GM13977 (cell line): ENCODE measurements around the gene DGKI.
"Not testable (repeated sequence)": the region's sequence is repeated elsewhere in the genome, so short reads cannot be mapped to it uniquely, and the experiment has no call there.

ENCODE experiments used
- DNase-seq: peaks from one replicate; pipeline ENCODE4 v3.0.0; 2012; ENCODE audit warnings: low spot score
- in situ Hi-C: fragments of 300-500 bp; cut with MboI; formaldehyde crosslinking; loops from one replicate; pipeline ENCODE4 v1.12.0; 2022; ENCODE audit warnings: low sequenced_read_pairs, low pct_unique_long_range_greater_than_20kb, mixed read lengths, inconsistent platforms; ENCODE audit not compliant: unreplicated experiment
- TF ChIP-seq, protein P1 (sequence below): IDR thresholded peaks from 2 replicates; pipeline ENCODE4 v1.5.1; 2012; ENCODE audit warnings: mild to moderate bottlenecking, control low read depth; ENCODE audit not compliant: insufficient read depth; ENCODE audit errors: extremely low read depth, missing control alignments

Gene DGKI

DNA sequence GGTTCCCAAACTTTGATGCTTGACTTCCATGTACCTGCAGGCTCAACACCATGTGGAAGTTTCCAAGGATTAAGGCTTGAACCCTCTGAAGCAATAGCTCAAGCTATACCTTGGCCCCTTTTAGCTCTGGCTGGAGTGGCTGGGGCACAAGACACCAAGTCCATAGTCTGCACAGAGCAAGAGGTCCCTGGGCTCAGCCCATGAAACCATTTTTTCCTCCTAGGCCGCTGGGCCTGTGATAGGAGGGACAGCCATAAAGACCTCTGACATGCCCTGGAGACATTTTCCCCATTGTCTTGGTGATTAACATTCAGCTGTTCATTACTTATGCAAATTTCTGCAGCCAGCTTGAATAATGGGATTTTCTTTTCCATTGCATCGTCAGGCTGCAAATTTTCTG is 14.4 kb downstream of the DGKI start:
- TF ChIP-seq, protein P1, sequence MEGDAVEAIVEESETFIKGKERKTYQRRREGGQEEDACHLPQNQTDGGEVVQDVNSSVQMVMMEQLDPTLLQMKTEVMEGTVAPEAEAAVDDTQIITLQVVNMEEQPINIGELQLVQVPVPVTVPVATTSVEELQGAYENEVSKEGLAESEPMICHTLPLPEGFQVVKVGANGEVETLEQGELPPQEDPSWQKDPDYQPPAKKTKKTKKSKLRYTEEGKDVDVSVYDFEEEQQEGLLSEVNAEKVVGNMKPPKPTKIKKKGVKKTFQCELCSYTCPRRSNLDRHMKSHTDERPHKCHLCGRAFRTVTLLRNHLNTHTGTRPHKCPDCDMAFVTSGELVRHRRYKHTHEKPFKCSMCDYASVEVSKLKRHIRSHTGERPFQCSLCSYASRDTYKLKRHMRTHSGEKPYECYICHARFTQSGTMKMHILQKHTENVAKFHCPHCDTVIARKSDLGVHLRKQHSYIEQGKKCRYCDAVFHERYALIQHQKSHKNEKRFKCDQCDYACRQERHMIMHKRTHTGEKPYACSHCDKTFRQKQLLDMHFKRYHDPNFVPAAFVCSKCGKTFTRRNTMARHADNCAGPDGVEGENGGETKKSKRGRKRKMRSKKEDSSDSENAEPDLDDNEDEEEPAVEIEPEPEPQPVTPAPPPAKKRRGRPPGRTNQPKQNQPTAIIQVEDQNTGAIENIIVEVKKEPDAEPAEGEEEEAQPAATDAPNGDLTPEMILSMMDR = no peak
- in situ Hi-C loops = no loop called here
- no peak for DNase-seq

DNA sequence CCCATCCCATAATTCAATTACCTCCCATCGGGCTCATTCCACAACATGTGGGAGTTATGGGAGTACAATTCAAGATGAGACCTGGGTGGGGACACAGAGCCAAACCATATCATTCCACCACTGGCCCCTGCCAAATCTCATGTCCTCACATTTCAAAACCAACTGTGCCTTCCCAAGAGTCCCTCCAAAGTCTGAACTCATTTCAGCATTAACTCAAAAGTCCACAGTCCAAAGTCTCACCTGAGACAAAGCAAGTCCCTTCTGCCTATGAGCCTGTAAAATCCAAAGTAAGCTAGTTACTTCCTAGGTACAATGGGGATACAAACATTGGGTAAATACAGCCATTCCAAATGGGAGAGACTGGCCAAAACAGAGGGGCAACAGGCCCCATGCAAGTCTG is 15.2 kb downstream of the DGKI start:
- DNase-seq, in situ Hi-C loops: not testable (repeated sequence)

DNA sequence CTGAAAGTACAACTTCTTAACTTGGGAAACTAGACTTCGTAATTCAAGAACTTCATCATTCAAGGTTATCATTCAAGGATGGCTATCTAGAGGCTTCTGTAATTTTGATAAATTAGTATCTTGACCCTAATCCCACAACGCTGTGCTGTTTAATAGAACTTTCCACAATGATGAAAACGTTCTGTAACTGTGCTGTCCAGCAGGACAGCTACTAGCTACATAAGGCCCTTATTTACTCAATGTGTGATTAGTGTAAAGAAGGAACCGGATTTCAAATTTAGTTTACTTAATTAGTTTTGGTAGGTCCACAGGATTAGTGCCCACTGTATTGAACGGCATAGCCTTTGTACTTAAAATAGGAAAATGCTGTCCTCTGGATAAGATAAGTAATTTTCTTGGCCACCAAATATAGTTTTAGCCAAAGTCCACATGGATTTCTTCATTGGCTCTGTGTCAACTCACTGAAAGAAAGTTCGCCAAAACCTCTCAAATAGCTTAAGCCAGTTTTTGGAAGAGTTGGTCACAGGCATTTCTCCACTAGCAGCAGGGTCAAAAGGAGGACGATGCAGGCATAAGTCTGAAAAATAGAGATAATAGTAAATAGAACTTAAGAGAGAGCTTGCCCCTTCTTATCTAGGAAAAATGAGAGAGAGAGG is 17.3 kb downstream of the DGKI start:
- no peak for DNase-seq
- in situ Hi-C loops = no loop called here
- TF ChIP-seq, protein P1 = no peak

DNA sequence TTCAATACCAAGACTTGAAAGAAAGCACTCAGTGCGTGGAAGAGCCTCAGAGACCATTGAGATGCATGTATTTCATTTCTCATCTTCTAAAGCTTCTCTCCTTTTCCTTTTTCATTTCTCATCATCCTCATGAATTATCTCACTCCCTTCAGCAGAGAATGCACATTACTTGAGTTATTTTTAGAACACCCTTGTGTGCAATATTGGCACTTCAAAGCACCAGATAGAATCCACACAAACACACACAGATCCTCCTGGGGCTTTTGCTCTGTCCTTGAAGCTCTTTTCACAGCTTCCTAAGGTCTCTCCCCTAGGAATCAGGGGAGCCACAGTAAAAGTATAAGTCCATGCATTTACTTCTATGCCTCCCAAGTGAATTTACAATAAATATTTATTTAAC is 18.3 kb downstream of the DGKI start:
- DNase-seq = no peak
- TF ChIP-seq, protein P1 = no peak
- in situ Hi-C loops = no loop called here

DNA sequence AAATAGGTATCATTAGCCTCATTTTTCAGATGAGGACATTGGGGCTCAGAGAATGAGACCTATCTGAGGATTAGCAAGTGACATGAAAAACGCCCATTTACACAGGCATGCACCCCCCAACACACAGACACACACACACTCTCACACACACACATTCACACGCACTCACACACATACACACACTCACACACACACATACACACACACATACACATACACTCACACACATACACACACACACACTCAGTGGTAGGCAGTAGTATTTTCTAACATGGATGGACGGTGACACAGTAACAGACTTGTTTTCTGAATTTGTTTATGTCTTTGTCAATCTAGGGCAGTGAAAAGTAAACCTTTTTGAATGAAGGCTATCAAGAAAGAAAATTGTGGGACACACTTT is 21.3 kb downstream of the DGKI start:
- no peak for DNase-seq
- in situ Hi-C loops = no loop called here
- TF ChIP-seq, protein P1 = no peak

DNA sequence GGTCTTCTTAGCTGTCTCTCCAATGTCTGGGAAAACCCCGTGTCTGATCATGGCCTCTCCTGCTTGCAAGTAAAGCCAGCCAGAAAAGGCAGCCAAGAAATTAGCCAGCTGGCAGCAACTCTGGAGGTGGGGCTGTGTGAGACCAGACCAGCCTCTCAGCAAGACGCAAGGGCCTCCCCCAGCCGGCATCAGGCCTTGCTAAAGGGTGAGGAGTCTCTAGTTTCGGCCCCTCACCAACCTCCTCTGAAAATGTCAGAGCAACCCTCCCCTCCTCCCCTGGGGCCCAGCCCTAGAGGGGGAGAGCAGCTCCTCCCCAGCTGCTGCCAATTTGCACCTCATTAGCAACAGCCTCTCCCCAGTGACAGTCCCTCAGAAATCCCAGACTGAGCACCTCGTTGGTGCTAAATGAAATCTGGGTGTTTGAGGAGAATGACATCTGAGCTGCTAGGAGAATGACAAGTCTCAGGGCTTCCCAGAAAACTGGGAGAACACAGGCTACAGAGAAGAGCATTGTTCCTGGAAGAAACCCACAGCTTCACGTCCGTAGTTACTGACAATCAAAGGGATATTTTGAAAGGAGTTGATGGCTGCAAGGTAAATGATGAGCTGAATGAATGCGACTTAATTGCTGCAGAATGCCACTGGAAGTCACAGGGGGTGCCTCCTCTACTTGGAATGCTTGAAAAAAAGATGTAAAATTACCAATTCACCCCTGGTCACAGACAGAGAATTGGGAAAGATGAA is 25.9 kb downstream of the DGKI start:
- peak; percentile 31 for DNase-seq
- TF ChIP-seq, protein P1 = no peak
- in situ Hi-C loops = no loop called here

DNA sequence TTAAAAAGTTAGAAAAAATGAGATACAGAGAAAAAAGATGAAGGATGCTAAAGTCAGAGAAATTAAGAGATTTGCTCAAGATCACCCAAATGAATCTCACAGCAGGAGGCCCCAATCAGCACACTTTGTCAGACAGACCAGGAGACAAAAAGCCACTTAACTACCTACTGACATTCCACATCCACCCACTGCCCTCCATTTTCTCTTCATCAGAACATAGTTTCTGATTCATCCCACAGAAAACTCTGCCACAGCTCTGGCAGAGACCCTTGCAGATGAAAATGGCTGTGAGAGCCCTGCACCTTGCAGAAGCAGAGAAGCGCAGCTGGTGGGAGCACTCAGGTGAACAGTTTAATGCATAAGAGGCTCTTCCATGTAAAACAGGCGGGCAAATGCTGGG is 26.6 kb downstream of the DGKI start:
- in situ Hi-C loops = no loop called here

More for the DNA sequence above, 26.6 kb downstream of the DGKI start:
- TF ChIP-seq, protein P1 = no peak
- DNase-seq = no peak
